ENCODE measurements around the gene SH3BP4.

Gene SH3BP4

DNA sequence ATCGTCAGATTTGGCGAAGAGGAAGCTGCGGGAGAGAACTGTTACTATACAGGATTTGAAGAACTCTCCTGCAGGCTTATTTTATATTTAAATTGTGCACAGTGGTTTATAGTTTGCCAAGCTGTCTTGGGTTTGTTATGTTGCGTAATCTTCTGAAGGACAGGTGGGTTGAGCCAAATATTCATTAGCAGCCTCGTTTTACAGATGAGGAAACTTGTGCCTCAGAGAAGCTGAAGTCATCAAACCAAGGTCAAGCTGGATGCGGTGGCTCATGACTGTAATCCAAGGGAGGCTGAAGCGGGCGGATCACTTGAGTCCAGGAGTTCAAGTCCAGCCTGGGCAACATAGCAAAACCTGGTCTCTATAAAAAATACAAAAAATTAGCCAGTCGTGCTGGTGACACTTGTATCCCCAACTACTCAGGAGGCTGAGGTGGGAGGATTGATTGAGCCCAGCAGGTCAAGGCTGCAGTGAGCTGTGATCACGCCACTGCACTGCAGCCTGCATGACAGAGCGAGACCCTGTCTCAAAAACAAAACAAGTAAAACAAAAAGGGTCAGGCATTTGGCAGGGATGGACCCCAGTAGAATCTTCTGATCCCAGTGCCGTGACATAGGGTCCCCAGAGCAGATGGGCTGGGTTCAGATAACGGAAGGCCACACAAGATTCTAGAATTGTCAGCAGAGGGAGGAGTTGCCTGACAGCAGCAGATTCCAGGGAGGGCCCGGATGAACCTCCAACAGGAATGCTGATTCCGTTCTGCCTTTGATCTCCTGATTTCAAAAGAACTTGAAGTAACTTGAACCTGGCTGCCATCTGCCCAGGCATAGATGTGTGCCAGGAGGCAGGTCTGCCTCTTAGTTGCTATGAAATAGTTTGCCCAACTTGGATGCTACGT lies 50.6 kb downstream of the SH3BP4 start:
- DNase-seq: no peak
- Mint-ChIP-seq H3K4me1 (no peaks in the 10 kb centered on the region), H3K4me3 (no peak overlapping the region), H3K9me3 (no peaks in the 10 kb centered on the region), H3K27ac (no peak overlapping the region), H3K27me3 (no peaks in the 10 kb centered on the region), H3K36me3 (no peaks in the 10 kb centered on the region)
- CTCF ChIA-PET: no interaction called here

DNA sequence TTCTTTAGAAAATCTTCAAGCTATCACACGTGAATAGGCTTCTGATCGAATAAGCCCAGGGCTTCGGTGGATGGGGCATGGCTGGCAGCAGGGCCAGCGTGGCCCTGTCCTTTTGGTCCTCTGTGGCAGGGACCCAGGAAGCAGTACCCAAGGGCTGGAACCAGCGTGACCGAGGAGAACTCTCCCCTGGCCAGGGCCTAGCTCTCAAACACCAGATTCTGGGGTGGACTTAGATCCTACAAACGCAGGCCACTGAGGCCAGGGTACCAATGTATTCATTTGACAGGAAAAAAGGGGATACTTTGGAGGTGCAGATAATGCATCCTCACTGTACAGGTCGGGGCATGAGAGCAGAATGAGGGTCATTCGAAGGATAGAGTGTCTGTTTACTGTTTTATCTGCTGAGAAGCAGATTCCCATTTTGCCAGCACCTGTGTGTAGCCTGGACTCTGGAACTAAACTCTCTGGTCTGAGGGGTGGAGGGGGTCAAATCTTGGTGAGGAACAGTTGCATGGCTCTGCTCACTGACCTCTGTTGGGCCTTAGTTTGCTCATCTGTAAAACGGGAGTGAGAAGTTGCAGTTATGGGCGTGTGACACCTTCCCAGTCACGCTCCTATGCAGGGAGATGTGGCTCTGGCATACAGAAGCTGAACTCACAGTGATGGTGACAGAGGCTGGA lies 51.4 kb downstream of the SH3BP4 start:
- Mint-ChIP-seq H3K9me3 (no peaks in the 10 kb centered on the region), H3K4me1 (no peaks in the 10 kb centered on the region), H3K36me3 (no peaks in the 10 kb centered on the region), H3K27ac (no peak overlapping the region), H3K27me3 (peaks cover 5% of the 10 kb centered on the region), H3K4me3 (no peak overlapping the region)
- CTCF ChIA-PET: no interaction called here
- DNase-seq: no peak

GRCh38 chr2:235004329-235004903 lies 52.6 kb downstream of the SH3BP4 start:
- no peak overlapping the region for H3K4me3 Mint-ChIP-seq
- H3K27me3 Mint-ChIP-seq: peaks cover 5% of the 10 kb centered on the region
- H3K4me1 Mint-ChIP-seq: no peaks in the 10 kb centered on the region
- H3K27ac Mint-ChIP-seq: no peak overlapping the region
- H3K36me3 Mint-ChIP-seq: no peaks in the 10 kb centered on the region
- H3K9me3 Mint-ChIP-seq: no peaks in the 10 kb centered on the region
- DNase-seq: no peak
- CTCF ChIA-PET: no interaction called here

DNA sequence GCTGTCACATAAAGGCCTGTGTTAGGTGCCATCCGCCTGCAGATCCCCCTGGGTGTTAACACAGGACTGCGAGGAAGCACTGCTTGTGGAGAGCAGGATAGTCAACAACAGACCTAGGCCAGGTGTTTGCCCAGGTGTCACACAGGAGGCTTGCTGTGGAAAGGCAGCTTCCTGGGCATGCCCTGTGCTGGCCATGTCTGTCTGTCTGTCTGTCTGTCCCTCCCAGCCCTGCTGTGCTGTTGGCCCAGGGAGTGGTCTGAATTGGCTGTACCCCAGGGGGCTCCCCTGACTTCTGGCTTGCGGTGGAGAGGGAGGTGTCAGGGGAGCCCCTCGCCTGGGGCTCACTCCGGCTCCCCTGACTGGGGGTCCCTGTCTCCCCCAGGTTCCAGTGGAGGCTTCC lies 53.2 kb downstream of the SH3BP4 start:
- peaks cover 5% of the 10 kb centered on the region for H3K27me3 Mint-ChIP-seq
- DNase-seq: no peak
- no peaks in the 10 kb centered on the region for H3K9me3 Mint-ChIP-seq
- no peak overlapping the region for H3K4me3 Mint-ChIP-seq
- CTCF ChIA-PET: no interaction called here
- no peak overlapping the region for H3K27ac Mint-ChIP-seq
- no peaks in the 10 kb centered on the region for H3K36me3 Mint-ChIP-seq
- H3K4me1 Mint-ChIP-seq: no peaks in the 10 kb centered on the region

DNA sequence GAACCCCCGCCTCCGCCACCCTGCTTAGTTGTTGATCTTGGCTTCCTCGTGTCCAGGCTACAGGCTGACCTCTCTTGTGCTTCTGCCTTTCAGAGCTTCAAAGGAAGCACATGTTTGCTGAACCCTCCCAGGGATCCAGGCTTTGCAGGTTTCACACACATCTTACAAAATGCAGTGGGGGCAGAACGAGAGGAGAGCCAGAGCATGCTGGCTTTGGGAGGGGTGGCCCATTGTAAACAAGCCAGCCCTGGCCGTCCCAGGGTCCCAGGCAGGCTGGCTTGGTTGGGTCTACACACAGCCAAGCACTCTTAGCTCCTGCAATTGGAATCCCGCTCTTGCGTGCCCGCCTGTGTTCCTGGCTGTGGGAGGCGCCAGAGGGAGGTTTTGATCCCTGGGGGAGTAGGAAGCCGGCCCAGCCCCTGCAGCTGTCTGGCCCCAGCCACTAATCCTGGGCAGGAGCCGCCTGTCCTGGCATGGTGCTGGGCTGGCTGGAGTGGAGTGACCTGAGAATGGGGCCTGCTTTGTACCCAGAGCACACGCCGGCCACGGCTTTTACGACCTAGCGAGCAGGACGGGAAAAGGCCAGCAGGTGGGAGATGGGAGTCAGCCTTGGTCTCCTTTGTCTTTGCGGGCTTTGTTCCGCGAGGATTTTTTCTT lies 53.9 kb downstream of the SH3BP4 start:
- Mint-ChIP-seq H3K9me3 (no peaks in the 10 kb centered on the region), H3K4me1 (no peaks in the 10 kb centered on the region), H3K4me3 (no peak overlapping the region), H3K27me3 (peaks cover 5% of the 10 kb centered on the region), H3K27ac (no peak overlapping the region), H3K36me3 (no peaks in the 10 kb centered on the region)
- no peak for DNase-seq
- CTCF ChIA-PET: no interaction called here

GRCh38 chr2:235006461-235006860 lies 54.6 kb downstream of the SH3BP4 start:
- Mint-ChIP-seq H3K36me3 (no peaks in the 10 kb centered on the region), H3K9me3 (no peaks in the 10 kb centered on the region), H3K4me1 (no peaks in the 10 kb centered on the region), H3K27ac (no peak overlapping the region), H3K4me3 (no peak overlapping the region), H3K27me3 (peaks cover 5% of the 10 kb centered on the region)
- DNase-seq: no peak
- CTCF ChIA-PET: no interaction called here

DNA sequence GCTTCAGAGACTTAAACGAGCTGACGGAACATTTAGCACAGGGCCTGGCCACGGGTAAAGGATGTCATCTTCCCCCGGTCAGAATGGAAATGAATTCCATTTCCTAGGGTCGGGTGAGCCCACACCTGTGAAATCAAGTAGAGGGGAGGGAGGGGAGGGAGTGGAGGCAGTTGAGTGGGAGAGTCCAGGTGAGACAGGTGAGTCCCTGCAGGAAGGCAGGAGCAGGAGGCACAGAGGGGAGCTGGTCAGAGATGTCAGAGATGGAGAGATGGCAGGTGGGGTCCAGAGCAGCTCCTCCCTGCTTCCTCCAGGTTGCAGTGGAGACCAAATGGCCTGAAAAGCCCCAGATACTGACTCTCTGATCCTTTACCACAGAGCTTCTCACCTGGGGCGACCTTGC lies 55.2 kb downstream of the SH3BP4 start:
- no peak overlapping the region for H3K27ac Mint-ChIP-seq
- H3K4me3 Mint-ChIP-seq: no peak overlapping the region
- no peaks in the 10 kb centered on the region for H3K4me1 Mint-ChIP-seq
- CTCF ChIA-PET: no interaction called here
- H3K36me3 Mint-ChIP-seq: no peaks in the 10 kb centered on the region
- no peak for DNase-seq
- H3K27me3 Mint-ChIP-seq: peaks cover 5% of the 10 kb centered on the region
- no peaks in the 10 kb centered on the region for H3K9me3 Mint-ChIP-seq

DNA sequence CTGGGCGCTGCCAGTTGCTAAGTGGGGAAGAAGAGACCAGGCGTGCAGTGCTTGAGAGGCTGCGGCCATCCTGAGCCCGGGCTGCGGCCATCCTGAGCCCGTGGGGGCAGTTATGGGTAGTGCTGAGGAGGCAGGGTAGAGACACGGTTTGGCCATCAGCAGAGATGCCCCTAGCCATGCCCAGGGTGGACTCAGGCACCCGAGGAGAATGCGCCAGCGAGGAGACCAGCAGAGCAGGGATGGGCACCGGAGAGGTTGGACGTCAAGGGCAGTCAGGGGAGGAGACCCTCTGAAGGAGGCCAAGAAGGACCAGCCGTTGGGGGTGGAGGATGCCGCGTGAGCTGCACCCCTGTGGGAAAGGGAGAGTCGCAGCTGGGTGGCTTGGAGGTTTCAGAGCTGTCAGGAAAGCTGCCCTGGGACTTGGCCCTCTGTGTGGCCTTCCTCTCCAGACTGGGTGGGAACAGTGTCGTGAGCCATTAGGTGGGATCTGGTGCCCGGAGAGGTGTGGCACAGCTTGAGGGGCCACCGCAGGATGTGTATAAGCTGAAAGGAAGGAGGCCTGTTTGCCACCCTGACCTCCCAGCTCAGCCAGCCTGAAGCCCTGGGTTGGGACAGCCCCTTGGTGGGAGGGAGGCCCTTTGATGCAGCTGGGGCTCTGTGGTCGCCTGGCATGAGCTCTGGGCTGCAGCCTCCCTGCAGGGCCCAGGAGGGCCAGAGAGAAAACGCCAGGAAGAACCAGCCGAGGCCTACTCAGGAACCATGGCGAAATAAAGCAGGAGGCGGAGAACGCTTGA lies 56.0 kb downstream of the SH3BP4 start:
- CTCF ChIA-PET: no interaction called here
- Mint-ChIP-seq H3K4me1 (no peaks in the 10 kb centered on the region), H3K27ac (no peak overlapping the region), H3K9me3 (no peaks in the 10 kb centered on the region), H3K36me3 (no peaks in the 10 kb centered on the region), H3K27me3 (peaks cover 5% of the 10 kb centered on the region), H3K4me3 (no peak overlapping the region)
- no peak for DNase-seq

DNA sequence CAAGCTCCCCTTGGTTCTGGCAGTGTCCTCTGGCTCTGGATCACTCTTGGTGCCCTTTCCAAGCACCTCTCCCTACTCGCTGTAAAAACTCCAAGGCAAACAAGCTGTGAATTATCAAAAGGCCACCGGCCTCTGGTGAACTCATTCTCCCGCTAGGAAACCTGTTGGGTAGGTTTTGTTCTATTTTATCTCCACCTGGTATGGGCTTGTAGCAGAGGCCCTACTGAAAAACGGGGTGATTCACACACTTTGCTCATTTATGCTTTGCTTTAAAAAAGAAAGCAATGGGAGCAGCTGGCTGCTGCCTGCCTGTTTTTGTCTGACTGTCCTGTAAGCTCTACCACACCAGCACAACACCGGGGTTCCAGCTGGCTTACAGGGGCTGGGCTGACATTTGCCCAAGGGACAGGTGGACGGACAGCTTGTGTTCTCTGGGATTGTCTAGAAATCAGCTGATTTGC lies 56.8 kb downstream of the SH3BP4 start:
- Mint-ChIP-seq H3K27me3 (peaks cover 5% of the 10 kb centered on the region), H3K36me3 (no peaks in the 10 kb centered on the region), H3K27ac (no peak overlapping the region), H3K4me1 (no peaks in the 10 kb centered on the region), H3K4me3 (no peak overlapping the region), H3K9me3 (no peaks in the 10 kb centered on the region)
- CTCF ChIA-PET: no interaction called here
- DNase-seq: no peak

GRCh38 chr2:235009081-235009480 lies 57.3 kb downstream of the SH3BP4 start:
- Mint-ChIP-seq H3K4me3 (no peak overlapping the region), H3K27ac (no peak overlapping the region), H3K9me3 (no peaks in the 10 kb centered on the region), H3K36me3 (no peaks in the 10 kb centered on the region), H3K27me3 (peaks cover 5% of the 10 kb centered on the region), H3K4me1 (no peaks in the 10 kb centered on the region)
- CTCF ChIA-PET: no interaction called here
- DNase-seq: no peak

GRCh38 chr2:235010117-235010714 lies 58.4 kb downstream of the SH3BP4 start:
- H3K9me3 Mint-ChIP-seq: no peaks in the 10 kb centered on the region
- H3K36me3 Mint-ChIP-seq: no peaks in the 10 kb centered on the region
- CTCF ChIA-PET: no interaction called here
- H3K4me3 Mint-ChIP-seq: no peak overlapping the region
- H3K27me3 Mint-ChIP-seq: peaks cover 5% of the 10 kb centered on the region
- H3K4me1 Mint-ChIP-seq: no peaks in the 10 kb centered on the region
- DNase-seq: no peak
- H3K27ac Mint-ChIP-seq: no peak overlapping the region

GRCh38 chr2:235011607-235011928 lies 59.8 kb downstream of the SH3BP4 start:
- H3K36me3 Mint-ChIP-seq: no peaks in the 10 kb centered on the region
- no peak overlapping the region for H3K4me3 Mint-ChIP-seq
- H3K4me1 Mint-ChIP-seq: no peaks in the 10 kb centered on the region
- peaks cover 5% of the 10 kb centered on the region for H3K27me3 Mint-ChIP-seq
- H3K27ac Mint-ChIP-seq: no peak overlapping the region
- CTCF ChIA-PET: no interaction called here
- peaks cover 6% of the 10 kb centered on the region for H3K9me3 Mint-ChIP-seq
- DNase-seq: no peak

GRCh38 chr2:235011929-235012631 lies 60.3 kb downstream of the SH3BP4 start:
- peaks cover 5% of the 10 kb centered on the region for H3K27me3 Mint-ChIP-seq
- DNase-seq: no peak
- no peaks in the 10 kb centered on the region for H3K4me1 Mint-ChIP-seq
- no peak overlapping the region for H3K27ac Mint-ChIP-seq
- H3K36me3 Mint-ChIP-seq: no peaks in the 10 kb centered on the region
- CTCF ChIA-PET: no interaction called here
- no peak overlapping the region for H3K4me3 Mint-ChIP-seq
- H3K9me3 Mint-ChIP-seq: peaks cover 6% of the 10 kb centered on the region

All from activated naive CD4-positive, alpha-beta T cell treated with anti-CD3 and anti-CD28 coated beads, Interleukin-2, amount 10 ng/mL, durations not matched to agents 7 days and 5 days (primary cell).